WI38 (cell line): ENCODE results near the gene FAM193A.

ENCODE experiments used
- H3K4me3 ChIP-seq: 2 replicates; pipeline ENCODE4 v1.5.1; 2011; ENCODE audit warnings: low read depth, mild to moderate bottlenecking, control low read depth, low read length
- CTCF ChIP-seq: IDR thresholded peaks from 2 replicates; pipeline ENCODE4 v1.5.1; 2012; ENCODE audit warnings: low read depth, mild to moderate bottlenecking, control low read depth, low read length

The FAM193A gene

GRCh38 chr4:2713337-2713736 lies 176.9 kb downstream of the FAM193A start:
- TF ChIP-seq CTCF = no peak
- no peak overlapping the region for H3K4me3 ChIP-seq

- TF ChIP-seq CTCF = no peak
- H3K4me3 ChIP-seq = no peak overlapping the region
These were observed 177.8 kb downstream of the FAM193A start for GRCh38 chr4:2714061-2714770.

- no peak overlapping the region for H3K4me3 ChIP-seq
- TF ChIP-seq CTCF = no peak
These were observed 178.5 kb downstream of the FAM193A start for GRCh38 chr4:2714918-2715317.

- no peak for TF ChIP-seq CTCF
- H3K4me3 ChIP-seq = no peak overlapping the region
These were observed 179.0 kb downstream of the FAM193A start for GRCh38 chr4:2715426-2715825.

GRCh38 chr4:2716236-2716635 lies 179.8 kb downstream of the FAM193A start:
- H3K4me3 ChIP-seq = no peak overlapping the region
- no peak for TF ChIP-seq CTCF

GRCh38 chr4:2721586-2721985 lies 185.1 kb downstream of the FAM193A start:
- no peak overlapping the region for H3K4me3 ChIP-seq
- TF ChIP-seq CTCF = no peak

- no peak for TF ChIP-seq CTCF
These were observed 185.6 kb downstream of the FAM193A start for GRCh38 chr4:2722033-2722432.

More at GRCh38 chr4:2722033-2722432, 185.6 kb downstream of the FAM193A start:
- no peak overlapping the region for H3K4me3 ChIP-seq
